MV-4-11 (cell line): ENCODE results near the gene SEMA5A.

Experiments
- DNase-seq: peaks from one replicate; lab custom pipeline; 2025; lab: John Stamatoyannopoulos, UW

SEMA5A gene

GRCh38 chr5:9549941-9550340 lies 4.1 kb upstream of the SEMA5A start:
- DNase-seq, result no peak

- no peak for DNase-seq
Measured at GRCh38 chr5:9547122-9547947, 1.5 kb upstream of the SEMA5A start.

- no peak for DNase-seq
Measured at GRCh38 chr5:9545136-9545991, 511 bp downstream of the SEMA5A start.

- DNase-seq, result no peak
Measured at GRCh38 chr5:9544502-9545135, 1.3 kb downstream of the SEMA5A start.

GRCh38 chr5:9544056-9544455 lies 1.8 kb downstream of the SEMA5A start:
- DNase-seq, result no peak

GRCh38 chr5:9543311-9543920 lies 2.5 kb downstream of the SEMA5A start:
- no peak for DNase-seq

GRCh38 chr5:9540791-9541190 lies 5.1 kb downstream of the SEMA5A start:
- DNase-seq, result no peak

- no peak for DNase-seq
Measured at GRCh38 chr5:9538504-9538903, 7.4 kb downstream of the SEMA5A start.

- DNase-seq, result no peak
Measured at GRCh38 chr5:9537223-9538141, 8.4 kb downstream of the SEMA5A start.

- DNase-seq, result no peak
Measured at GRCh38 chr5:9536717-9537116, 9.2 kb downstream of the SEMA5A start.

GRCh38 chr5:9534881-9535517 lies 10.9 kb downstream of the SEMA5A start:
- DNase-seq, result no peak

GRCh38 chr5:9533562-9534364 lies 12.1 kb downstream of the SEMA5A start:
- no peak for DNase-seq

GRCh38 chr5:9533096-9533495 lies 12.8 kb downstream of the SEMA5A start:
- DNase-seq, result no peak

GRCh38 chr5:9529513-9529912 lies 16.4 kb downstream of the SEMA5A start:
- DNase-seq, result no peak

GRCh38 chr5:9529041-9529480 lies 16.8 kb downstream of the SEMA5A start:
- DNase-seq, result no peak

- DNase-seq, result no peak
Measured at GRCh38 chr5:9524941-9525340, 20.9 kb downstream of the SEMA5A start.

- no peak for DNase-seq
Measured at GRCh38 chr5:9523090-9523823, 22.6 kb downstream of the SEMA5A start.

GRCh38 chr5:9519537-9519936 lies 26.3 kb downstream of the SEMA5A start:
- peak; percentile 66 for DNase-seq

- DNase-seq, result no peak
Measured at GRCh38 chr5:9516591-9516990, 29.3 kb downstream of the SEMA5A start.
